HG03103 (cell line): ENCODE data around the gene OXNAD1.
A peak's percentile ranks its signal among the peaks of the same experiment; 100 is the strongest.

ENCODE experiments used
- ATAC-seq: cut with Tn5 transposase; IDR thresholded peaks from one replicate; pipeline ENCODE4 v1.9.1; 2021; ENCODE audit warnings: low read depth; ENCODE audit not compliant: unreplicated experiment

OXNAD1 gene

GRCh38 chr3:16273867-16274266 lies 8.9 kb downstream of the OXNAD1 start:
- no peak for ATAC-seq

GRCh38 chr3:16277471-16277870 lies 12.5 kb downstream of the OXNAD1 start:
- ATAC-seq: no peak

GRCh38 chr3:16279010-16279801 lies 14.2 kb downstream of the OXNAD1 start:
- no peak for ATAC-seq

- no peak for ATAC-seq
Observed at GRCh38 chr3:16280671-16281070, 15.7 kb downstream of the OXNAD1 start.

- ATAC-seq: no peak
Observed at GRCh38 chr3:16284633-16285032, 19.6 kb downstream of the OXNAD1 start.

- no peak for ATAC-seq
Observed at GRCh38 chr3:16286161-16286560, 21.1 kb downstream of the OXNAD1 start.

- no peak for ATAC-seq
Observed at GRCh38 chr3:16286751-16287543, 21.9 kb downstream of the OXNAD1 start.

GRCh38 chr3:16288664-16289063 lies 23.7 kb downstream of the OXNAD1 start:
- ATAC-seq: no peak

- ATAC-seq: no peak
Observed at GRCh38 chr3:16289144-16289889, 24.3 kb downstream of the OXNAD1 start.

- no peak for ATAC-seq
Observed at GRCh38 chr3:16290007-16290826, 25.2 kb downstream of the OXNAD1 start.

GRCh38 chr3:16290827-16291196 lies 25.8 kb downstream of the OXNAD1 start:
- ATAC-seq: no peak

- ATAC-seq: no peak
Observed at GRCh38 chr3:16294844-16295243, 29.8 kb downstream of the OXNAD1 start.

- no peak for ATAC-seq
Observed at GRCh38 chr3:16295298-16295890, 30.4 kb downstream of the OXNAD1 start.

- no peak for ATAC-seq
Observed at GRCh38 chr3:16297997-16298885, 33.2 kb downstream of the OXNAD1 start.

- ATAC-seq: no peak
Observed at GRCh38 chr3:16298891-16299290, 33.9 kb downstream of the OXNAD1 start.

- no peak for ATAC-seq
Observed at GRCh38 chr3:16299746-16300145, 34.7 kb downstream of the OXNAD1 start.

- ATAC-seq: no peak
Observed at GRCh38 chr3:16300307-16300706, 35.3 kb downstream of the OXNAD1 start.

GRCh38 chr3:16300881-16301359 lies 35.9 kb downstream of the OXNAD1 start:
- ATAC-seq: peak; percentile 66

- no peak for ATAC-seq
Observed at GRCh38 chr3:16301507-16301906, 36.5 kb downstream of the OXNAD1 start.
